Measurements from ENCODE around the gene TAGLN3.

Gene TAGLN3

DNA sequence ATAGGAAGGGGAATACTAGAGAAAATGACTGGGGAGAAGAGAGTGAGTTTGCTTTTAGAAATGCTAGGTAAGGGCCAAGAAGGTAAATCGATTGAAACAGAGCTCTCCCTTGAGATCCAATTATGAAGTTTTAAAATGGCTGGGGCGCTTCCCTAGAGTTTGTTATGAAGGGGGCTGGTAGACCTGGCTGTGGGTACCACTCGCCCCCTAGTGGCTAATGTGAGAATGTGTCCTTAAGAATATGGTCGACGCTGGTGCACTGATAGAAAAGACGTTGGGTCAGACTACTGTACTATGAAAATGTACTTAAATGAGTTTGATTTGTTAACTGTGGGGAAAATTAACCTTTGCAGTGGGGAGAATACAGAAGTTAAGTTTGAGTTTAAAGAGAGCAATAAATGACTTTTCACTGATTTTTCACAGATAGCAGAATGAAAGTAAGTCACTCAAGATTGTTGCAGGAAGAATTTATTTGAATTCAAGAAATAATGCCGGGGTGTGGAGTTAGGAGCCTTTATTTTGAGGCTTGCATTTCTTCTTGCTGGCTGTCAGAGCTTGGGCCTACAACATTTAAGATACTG, 45.0 kb downstream of the TAGLN3 start:
- Histone ChIP-seq H3K79me2 (ENCODE audit: control insufficient read depth, insufficient read depth, low read length) (no peaks in the 10 kb centered on the region), H2BK15ac (replicated peaks; ENCODE audit: low read depth) (no peak overlapping the region), H3K36me3 (ENCODE audit: control insufficient read depth, insufficient read depth, low read length) (no peaks in the 10 kb centered on the region), H3K4me2 (ENCODE audit: low read length) (no peak overlapping the region), H2AK5ac (ENCODE audit: low read length) (no peak overlapping the region), H4K8ac (ENCODE audit: low read depth, low read length) (no peak overlapping the region), H3K79me1 (ENCODE audit: low read length) (no peaks in the 10 kb centered on the region), H3K9ac (ENCODE audit: low read length) (no peak overlapping the region), H3K4me1 (ENCODE audit: control insufficient read depth, low read depth, low read length) (no peaks in the 10 kb centered on the region), H3K18ac (ENCODE audit: low read length) (no peak overlapping the region), H2BK120ac (ENCODE audit: low read depth, low read length) (no peak overlapping the region), H3K23ac (ENCODE audit: low read length) (no peak overlapping the region), H3K27me3 (ENCODE audit: insufficient read depth, low read length, poor library complexity) (no peaks in the 10 kb centered on the region), H3K27ac (ENCODE audit: low read depth, low read length) (no peak overlapping the region), H3K56ac (ENCODE audit: low read length) (no peak overlapping the region), H3K4ac (ENCODE audit: low read depth, low read length) (no peak overlapping the region), H2BK5ac (ENCODE audit: low read length) (no peak overlapping the region), H3K4me3 (ENCODE audit: low read length) (no peak overlapping the region), H4K5ac (ENCODE audit: low read length) (no peak overlapping the region)
- peak; percentile 67 for DNase-seq
- WGBS (ENCODE audit: extremely low coverage, insufficient coverage, low lambda C conversion rate), result no CpG with 5 or more reads among the region's 7 CpGs

DNA sequence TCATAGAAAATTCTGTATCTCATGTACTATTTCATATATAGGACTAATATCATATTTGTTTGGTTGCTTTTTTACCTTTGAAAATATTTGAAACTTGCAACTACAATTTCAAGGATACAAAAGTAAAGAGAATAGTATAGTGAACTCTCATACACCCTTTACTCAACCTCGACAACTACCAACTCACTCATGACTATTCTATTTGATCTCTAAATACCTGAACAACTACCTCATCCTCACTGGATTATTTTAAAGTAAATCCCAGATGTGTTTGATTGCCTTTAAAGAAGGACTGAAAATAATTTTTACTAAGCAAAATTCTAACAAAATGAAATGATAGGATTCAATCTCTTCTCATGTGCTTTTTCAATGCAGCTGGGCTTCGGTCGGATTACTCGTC, 47.9 kb downstream of the TAGLN3 start:
- Histone ChIP-seq H3K27ac (ENCODE audit: low read depth, low read length) (no peak overlapping the region), H2BK5ac (ENCODE audit: low read length) (no peak overlapping the region), H3K4me1 (ENCODE audit: control insufficient read depth, low read depth, low read length) (peaks cover 3% of the 10 kb centered on the region), H3K27me3 (ENCODE audit: insufficient read depth, low read length, poor library complexity) (no peaks in the 10 kb centered on the region), H2BK120ac (ENCODE audit: low read depth, low read length) (no peak overlapping the region), H3K9ac (ENCODE audit: low read length) (no peak overlapping the region), H3K23ac (ENCODE audit: low read length) (no peak overlapping the region), H3K4me2 (ENCODE audit: low read length) (no peak overlapping the region), H4K5ac (ENCODE audit: low read length) (no peak overlapping the region), H4K8ac (ENCODE audit: low read depth, low read length) (no peak overlapping the region), H3K18ac (ENCODE audit: low read length) (no peak overlapping the region), H3K79me2 (ENCODE audit: control insufficient read depth, insufficient read depth, low read length) (no peaks in the 10 kb centered on the region), H3K4me3 (ENCODE audit: low read length) (no peak overlapping the region), H3K4ac (ENCODE audit: low read depth, low read length) (no peak overlapping the region), H2BK15ac (replicated peaks; ENCODE audit: low read depth) (no peak overlapping the region), H3K36me3 (ENCODE audit: control insufficient read depth, insufficient read depth, low read length) (no peaks in the 10 kb centered on the region), H3K79me1 (ENCODE audit: low read length) (no peaks in the 10 kb centered on the region), H2AK5ac (ENCODE audit: low read length) (no peak overlapping the region), H3K56ac (ENCODE audit: low read length) (no peak overlapping the region)
- no peak for DNase-seq
- 100% methylated on average over 1 of the region's 4 CpGs for WGBS (ENCODE audit: extremely low coverage, insufficient coverage, low lambda C conversion rate)

DNA sequence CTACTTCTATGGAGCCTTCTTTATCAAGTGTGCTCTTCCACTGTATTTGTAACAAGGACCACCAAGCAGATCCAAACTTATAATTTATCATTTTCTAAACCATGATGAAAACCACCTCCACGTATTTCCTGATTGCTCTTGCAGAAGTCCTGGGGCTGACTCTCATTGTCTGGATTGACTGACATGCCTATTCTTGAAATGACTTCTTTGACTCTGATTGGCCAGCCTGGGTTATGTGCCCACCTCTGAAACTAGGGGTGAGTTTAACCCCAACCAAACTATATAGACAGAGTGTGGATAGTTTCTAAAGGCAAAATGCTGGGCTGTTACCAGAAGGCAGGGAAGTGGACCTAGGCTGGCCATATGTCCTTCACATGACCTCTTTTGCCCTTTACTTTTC, 48.5 kb downstream of the TAGLN3 start:
- no peak for DNase-seq
- Histone ChIP-seq H2BK15ac (replicated peaks; ENCODE audit: low read depth) (no peak overlapping the region), H3K23ac (ENCODE audit: low read length) (no peak overlapping the region), H3K79me2 (ENCODE audit: control insufficient read depth, insufficient read depth, low read length) (no peaks in the 10 kb centered on the region), H3K9ac (ENCODE audit: low read length) (no peak overlapping the region), H2BK120ac (ENCODE audit: low read depth, low read length) (no peak overlapping the region), H3K56ac (ENCODE audit: low read length) (no peak overlapping the region), H3K36me3 (ENCODE audit: control insufficient read depth, insufficient read depth, low read length) (no peaks in the 10 kb centered on the region), H3K4me3 (ENCODE audit: low read length) (no peak overlapping the region), H2AK5ac (ENCODE audit: low read length) (no peak overlapping the region), H3K79me1 (ENCODE audit: low read length) (no peaks in the 10 kb centered on the region), H3K4me1 (ENCODE audit: control insufficient read depth, low read depth, low read length) (peaks cover 3% of the 10 kb centered on the region), H4K8ac (ENCODE audit: low read depth, low read length) (no peak overlapping the region), H3K4ac (ENCODE audit: low read depth, low read length) (no peak overlapping the region), H3K4me2 (ENCODE audit: low read length) (no peak overlapping the region), H2BK5ac (ENCODE audit: low read length) (no peak overlapping the region), H3K27me3 (ENCODE audit: insufficient read depth, low read length, poor library complexity) (no peaks in the 10 kb centered on the region), H3K18ac (ENCODE audit: low read length) (no peak overlapping the region), H3K27ac (ENCODE audit: low read depth, low read length) (no peak overlapping the region), H4K5ac (ENCODE audit: low read length) (no peak overlapping the region)
- WGBS (ENCODE audit: extremely low coverage, insufficient coverage, low lambda C conversion rate), result no CpG with 5 or more reads among the region's 1 CpG

DNA sequence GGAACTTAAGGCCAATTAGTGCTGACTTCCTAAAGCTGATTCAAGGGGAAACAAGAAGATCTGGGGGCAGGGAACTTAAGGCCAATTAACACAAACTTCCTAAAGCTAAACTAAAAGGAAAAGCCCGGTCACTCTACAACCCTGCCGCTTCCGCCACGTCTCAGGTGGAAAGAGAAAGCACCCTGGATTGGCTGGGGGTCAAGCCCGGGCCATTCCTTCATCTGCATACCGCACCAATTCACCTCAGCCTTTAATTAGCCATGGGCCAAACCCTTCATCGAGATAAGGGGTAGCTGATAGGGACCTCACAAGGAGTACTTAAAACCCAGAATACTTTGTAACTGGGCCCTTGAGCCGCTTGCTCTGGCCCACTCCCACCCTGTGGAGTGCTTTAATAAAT, 50.2 kb downstream of the TAGLN3 start:
- Histone ChIP-seq H3K4me2 (ENCODE audit: low read length) (no peak overlapping the region), H2BK15ac (replicated peaks; ENCODE audit: low read depth) (no peak overlapping the region), H3K4me3 (ENCODE audit: low read length) (no peak overlapping the region), H3K27me3 (ENCODE audit: insufficient read depth, low read length, poor library complexity) (no peaks in the 10 kb centered on the region), H2BK5ac (ENCODE audit: low read length) (no peak overlapping the region), H3K9ac (ENCODE audit: low read length) (no peak overlapping the region), H4K5ac (ENCODE audit: low read length) (no peak overlapping the region), H3K18ac (ENCODE audit: low read length) (no peak overlapping the region), H3K4me1 (ENCODE audit: control insufficient read depth, low read depth, low read length) (peaks cover 6% of the 10 kb centered on the region), H3K79me2 (ENCODE audit: control insufficient read depth, insufficient read depth, low read length) (no peaks in the 10 kb centered on the region), H2BK120ac (ENCODE audit: low read depth, low read length) (no peak overlapping the region), H3K36me3 (ENCODE audit: control insufficient read depth, insufficient read depth, low read length) (no peaks in the 10 kb centered on the region), H4K8ac (ENCODE audit: low read depth, low read length) (no peak overlapping the region), H3K4ac (ENCODE audit: low read depth, low read length) (no peak overlapping the region), H2AK5ac (ENCODE audit: low read length) (no peak overlapping the region), H3K23ac (ENCODE audit: low read length) (no peak overlapping the region), H3K27ac (ENCODE audit: low read depth, low read length) (no peak overlapping the region), H3K56ac (ENCODE audit: low read length) (no peak overlapping the region), H3K79me1 (ENCODE audit: low read length) (no peaks in the 10 kb centered on the region)
- peak; percentile 87 for DNase-seq
- WGBS (ENCODE audit: extremely low coverage, insufficient coverage, low lambda C conversion rate), result no CpG with 5 or more reads among the region's 8 CpGs

DNA sequence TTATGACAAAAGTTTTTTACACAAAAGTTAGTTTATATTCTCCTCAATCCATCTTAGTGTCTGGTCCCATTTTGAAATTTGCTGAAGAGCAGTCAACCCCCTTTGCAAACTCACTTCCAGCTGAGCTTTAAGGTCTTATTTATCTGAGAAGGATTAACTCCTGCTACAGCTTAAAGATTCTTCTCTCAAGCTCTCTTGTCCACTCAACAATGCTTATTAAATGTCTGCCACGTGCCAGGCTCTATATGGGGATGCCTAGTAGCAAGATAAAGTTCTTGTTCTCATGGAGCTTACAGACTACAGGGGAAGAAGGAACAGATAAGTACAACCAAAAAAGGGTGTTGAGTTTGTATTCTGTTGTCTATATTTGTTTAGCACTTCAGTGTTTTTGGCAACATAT, 54.5 kb downstream of the TAGLN3 start:
- Histone ChIP-seq H3K4me1 (ENCODE audit: control insufficient read depth, low read depth, low read length) (peaks cover 6% of the 10 kb centered on the region), H4K8ac (ENCODE audit: low read depth, low read length) (no peak overlapping the region), H4K5ac (ENCODE audit: low read length) (no peak overlapping the region), H3K4me2 (ENCODE audit: low read length) (no peak overlapping the region), H3K79me1 (ENCODE audit: low read length) (no peaks in the 10 kb centered on the region), H2BK5ac (ENCODE audit: low read length) (no peak overlapping the region), H3K4ac (ENCODE audit: low read depth, low read length) (no peak overlapping the region), H2AK5ac (ENCODE audit: low read length) (no peak overlapping the region), H3K79me2 (ENCODE audit: control insufficient read depth, insufficient read depth, low read length) (no peaks in the 10 kb centered on the region), H3K23ac (ENCODE audit: low read length) (no peak overlapping the region), H3K9ac (ENCODE audit: low read length) (no peak overlapping the region), H3K18ac (ENCODE audit: low read length) (peak overlapping the region; percentile 39), H3K27me3 (ENCODE audit: insufficient read depth, low read length, poor library complexity) (no peaks in the 10 kb centered on the region), H3K56ac (ENCODE audit: low read length) (no peak overlapping the region), H3K36me3 (ENCODE audit: control insufficient read depth, insufficient read depth, low read length) (no peaks in the 10 kb centered on the region), H3K27ac (ENCODE audit: low read depth, low read length) (no peak overlapping the region), H2BK15ac (replicated peaks; ENCODE audit: low read depth) (no peak overlapping the region), H3K4me3 (ENCODE audit: low read length) (no peak overlapping the region), H2BK120ac (ENCODE audit: low read depth, low read length) (peak overlapping the region; percentile 73)
- DNase-seq, result peak; percentile 66
- no CpG with 5 or more reads among the region's 1 CpG for WGBS (ENCODE audit: extremely low coverage, insufficient coverage, low lambda C conversion rate)

DNA sequence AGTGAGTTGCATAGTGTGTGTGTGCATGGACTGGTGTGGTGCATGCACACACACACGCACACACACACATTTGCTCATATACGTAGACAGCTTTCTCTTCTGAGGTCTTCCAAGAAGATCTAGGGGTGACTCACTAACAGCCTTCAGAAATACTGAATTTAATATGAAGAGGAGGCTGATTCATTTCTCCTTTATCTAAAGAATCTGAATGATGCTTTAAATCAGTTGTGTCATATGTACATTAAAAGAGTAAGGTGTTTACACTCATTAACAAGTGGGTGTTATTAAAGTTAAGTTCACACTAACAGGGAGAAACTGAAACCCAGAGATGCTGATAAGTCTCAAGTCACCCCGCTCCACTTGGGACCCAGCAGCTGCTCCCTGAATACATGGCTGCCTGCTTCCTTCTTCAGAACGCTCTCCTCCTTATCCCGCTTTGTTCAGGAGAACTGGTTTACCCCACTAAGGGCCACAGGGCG, 57.8 kb downstream of the TAGLN3 start:
- no peak for DNase-seq

More for the DNA sequence above, 57.8 kb downstream of the TAGLN3 start:
- Histone ChIP-seq H3K56ac (ENCODE audit: low read length) (no peak overlapping the region), H3K4me1 (ENCODE audit: control insufficient read depth, low read depth, low read length) (peaks cover 2% of the 10 kb centered on the region), H2BK120ac (ENCODE audit: low read depth, low read length) (no peak overlapping the region), H3K36me3 (ENCODE audit: control insufficient read depth, insufficient read depth, low read length) (no peaks in the 10 kb centered on the region), H3K79me2 (ENCODE audit: control insufficient read depth, insufficient read depth, low read length) (no peaks in the 10 kb centered on the region), H3K9ac (ENCODE audit: low read length) (no peak overlapping the region), H3K4ac (ENCODE audit: low read depth, low read length) (no peak overlapping the region), H2AK5ac (ENCODE audit: low read length) (no peak overlapping the region), H3K4me2 (ENCODE audit: low read length) (no peak overlapping the region), H4K5ac (ENCODE audit: low read length) (no peak overlapping the region), H3K27ac (ENCODE audit: low read depth, low read length) (no peak overlapping the region), H3K18ac (ENCODE audit: low read length) (no peak overlapping the region), H3K79me1 (ENCODE audit: low read length) (no peaks in the 10 kb centered on the region), H3K4me3 (ENCODE audit: low read length) (no peak overlapping the region), H3K23ac (ENCODE audit: low read length) (no peak overlapping the region), H3K27me3 (ENCODE audit: insufficient read depth, low read length, poor library complexity) (no peaks in the 10 kb centered on the region), H2BK5ac (ENCODE audit: low read length) (no peak overlapping the region), H4K8ac (ENCODE audit: low read depth, low read length) (no peak overlapping the region), H2BK15ac (replicated peaks; ENCODE audit: low read depth) (no peak overlapping the region)
- no CpG with 5 or more reads among the region's 6 CpGs for WGBS (ENCODE audit: extremely low coverage, insufficient coverage, low lambda C conversion rate)

Measured in mesendoderm (in vitro differentiated cells).